ENCODE measurements around the gene SLC1A3.
"Not testable (repeated sequence)": the region's sequence is repeated elsewhere in the genome, so short reads cannot be mapped to it uniquely, and the experiment has no call there.

The SLC1A3 gene

GRCh38 chr5:36606428-36607113 is at the start of gene SLC1A3:
TSS of gene SLC1A3 (plus strand) at chr5:36606606. CDS start at chr5:36608424, 1,818 bp downstream.
- peak; percentile 18 for DNase-seq

GRCh38 chr5:36558641-36559040 is 47.8 kb upstream of the SLC1A3 start:
- DNase-seq: no peak

GRCh38 chr5:36561601-36562000 is 44.8 kb upstream of the SLC1A3 start:
- DNase-seq: no peak

GRCh38 chr5:36569491-36569890 is 36.9 kb upstream of the SLC1A3 start:
- DNase-seq: no peak

- no peak for DNase-seq
These were observed 35.9 kb upstream of the SLC1A3 start for GRCh38 chr5:36570301-36571095.

- no peak for DNase-seq
These were observed 34.9 kb upstream of the SLC1A3 start for GRCh38 chr5:36571401-36572042.

- DNase-seq: no peak
These were observed 33.0 kb upstream of the SLC1A3 start for GRCh38 chr5:36573438-36573837.

GRCh38 chr5:36575361-36575781 is 31.0 kb upstream of the SLC1A3 start:
- DNase-seq: no peak

- no peak for DNase-seq
These were observed 29.7 kb upstream of the SLC1A3 start for GRCh38 chr5:36576721-36577120.

GRCh38 chr5:36579858-36580257 is 26.5 kb upstream of the SLC1A3 start:
- not testable (repeated sequence) for DNase-seq

GRCh38 chr5:36581070-36581469 is 25.3 kb upstream of the SLC1A3 start:
- no peak for DNase-seq

GRCh38 chr5:36584009-36584875 is 22.2 kb upstream of the SLC1A3 start:
- DNase-seq: no peak

- DNase-seq: no peak
These were observed 20.7 kb upstream of the SLC1A3 start for GRCh38 chr5:36585701-36586100.

GRCh38 chr5:36587354-36587753 is 19.1 kb upstream of the SLC1A3 start:
- no peak for DNase-seq

GRCh38 chr5:36589735-36590134 is 16.7 kb upstream of the SLC1A3 start:
- DNase-seq: not testable (repeated sequence)

GRCh38 chr5:36590513-36591286 is 15.7 kb upstream of the SLC1A3 start:
- DNase-seq: no peak

- DNase-seq: no peak
These were observed 12.5 kb upstream of the SLC1A3 start for GRCh38 chr5:36593867-36594266.

- DNase-seq: no peak
These were observed 10.2 kb upstream of the SLC1A3 start for GRCh38 chr5:36596247-36596646.

GRCh38 chr5:36596756-36597155 is 9.7 kb upstream of the SLC1A3 start:
- no peak for DNase-seq

- DNase-seq: no peak
These were observed 8.4 kb upstream of the SLC1A3 start for GRCh38 chr5:36598045-36598444.

GRCh38 chr5:36599986-36600779 is 6.2 kb upstream of the SLC1A3 start:
- no peak for DNase-seq
